GM11168 (cell line): ENCODE results near the gene ITPK1.

Experiments used
- in situ Hi-C: fragments of 300-500 bp; cut with MboI; formaldehyde crosslinking; loops from one replicate; pipeline ENCODE4 v1.12.0; 2022; ENCODE audit warnings: low sequenced_read_pairs; ENCODE audit not compliant: unreplicated experiment

Gene ITPK1

DNA sequence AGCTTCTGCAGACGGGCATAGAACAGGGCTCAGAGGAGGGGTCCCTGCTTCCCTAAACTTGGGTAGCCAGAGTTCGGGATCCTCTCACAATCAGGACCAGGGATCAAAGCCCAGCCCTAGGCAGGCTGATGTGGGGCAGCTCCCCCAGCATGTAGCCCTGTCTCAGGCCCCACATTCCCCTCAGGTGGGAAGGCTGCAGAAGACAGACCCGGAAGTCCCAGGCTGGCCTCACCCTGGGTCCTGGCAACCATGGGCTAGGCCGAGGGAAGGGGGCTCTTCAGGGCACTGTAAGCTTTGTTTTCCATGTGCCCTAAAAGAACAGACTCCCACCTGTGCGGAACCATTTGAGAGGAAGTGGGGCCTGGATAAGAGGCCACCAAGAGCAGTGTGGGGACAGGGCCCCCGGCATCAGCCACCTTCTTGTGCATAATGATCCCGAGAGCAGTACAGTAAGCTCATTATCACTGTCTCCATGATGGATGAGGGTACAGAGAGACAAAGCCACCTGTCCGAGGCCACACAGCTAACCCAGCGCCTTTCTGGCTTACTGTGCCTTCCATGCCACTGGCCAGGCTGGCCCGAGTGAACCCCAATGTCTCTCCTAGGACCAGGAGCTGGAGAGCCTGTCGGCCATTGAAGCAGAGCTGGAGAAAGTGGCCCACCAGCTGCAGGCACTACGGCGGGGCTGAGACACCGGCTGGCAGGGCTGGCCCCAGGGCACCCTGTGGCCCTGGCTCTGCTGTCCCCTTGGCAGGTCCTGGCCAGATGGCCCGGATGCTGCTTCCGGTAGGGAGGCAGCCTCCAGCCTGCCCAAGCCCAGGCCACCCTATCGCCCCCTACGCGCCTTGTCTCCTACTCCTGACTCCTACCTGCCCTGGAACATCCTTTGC, 181.3 kb downstream of the ITPK1 start:
- in situ Hi-C loops: no loop called here

DNA sequence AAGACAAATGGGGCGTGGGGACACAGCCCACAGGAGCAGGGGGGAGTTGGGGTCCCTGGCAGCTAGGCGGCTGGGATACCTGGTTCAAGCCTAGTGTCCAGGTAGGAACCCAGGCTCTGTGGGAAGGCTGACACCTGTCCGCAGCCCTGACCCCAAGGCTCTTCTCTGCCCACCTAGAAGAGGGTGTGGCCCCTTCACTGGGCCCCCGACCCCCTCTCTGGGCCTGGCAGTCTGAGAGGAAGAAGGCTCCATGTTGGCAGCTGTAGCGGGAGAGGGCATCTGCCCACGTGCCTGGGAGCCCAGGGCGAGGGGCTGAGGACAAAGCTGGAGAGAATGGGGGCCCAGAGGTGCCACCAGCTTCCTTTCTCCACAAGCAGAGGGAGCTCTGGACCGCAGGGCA, 182.2 kb downstream of the ITPK1 start:
- in situ Hi-C loops: no loop called here

DNA sequence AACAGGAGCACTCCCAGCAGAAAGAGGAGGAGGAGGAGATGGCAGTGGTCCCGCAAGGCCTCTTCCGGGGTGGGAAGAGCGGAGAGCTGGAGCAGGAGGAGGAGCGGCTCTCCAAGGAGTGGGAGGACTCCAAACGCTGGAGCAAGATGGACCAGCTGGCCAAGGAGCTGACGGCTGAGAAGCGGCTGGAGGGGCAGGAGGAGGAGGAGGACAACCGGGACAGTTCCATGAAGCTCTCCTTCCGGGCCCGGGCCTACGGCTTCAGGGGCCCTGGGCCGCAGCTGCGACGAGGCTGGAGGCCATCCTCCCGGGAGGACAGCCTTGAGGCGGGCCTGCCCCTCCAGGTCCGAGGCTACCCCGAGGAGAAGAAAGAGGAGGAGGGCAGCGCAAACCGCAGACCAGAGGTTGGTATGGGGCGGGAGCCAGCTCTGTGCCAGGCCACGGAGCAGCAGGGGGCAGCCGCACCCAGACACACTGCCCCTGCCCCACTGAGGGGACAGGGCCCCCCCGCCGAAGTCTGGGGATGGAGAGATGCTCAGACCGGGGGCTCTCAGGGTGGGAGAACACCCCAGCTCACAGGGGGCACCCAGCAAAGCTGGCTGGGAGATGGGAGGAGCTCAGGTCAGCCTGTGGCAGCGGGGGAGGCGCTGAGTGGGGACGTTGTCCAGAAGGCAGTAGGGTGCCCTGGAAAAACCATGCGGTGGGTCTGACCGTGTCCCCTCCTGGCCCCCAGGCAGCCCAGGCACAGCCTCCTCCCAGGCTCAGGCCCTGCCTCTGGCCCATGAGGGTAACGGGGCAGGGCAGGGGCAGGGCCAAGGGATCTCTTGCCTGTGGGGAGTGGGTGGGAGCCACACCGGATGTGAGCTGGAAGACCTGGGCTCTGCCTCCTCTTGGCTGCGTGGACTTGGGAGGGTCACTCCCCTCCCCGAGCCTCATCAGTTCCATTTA, 183.0 kb downstream of the ITPK1 start:
- in situ Hi-C loops: no loop called here

DNA sequence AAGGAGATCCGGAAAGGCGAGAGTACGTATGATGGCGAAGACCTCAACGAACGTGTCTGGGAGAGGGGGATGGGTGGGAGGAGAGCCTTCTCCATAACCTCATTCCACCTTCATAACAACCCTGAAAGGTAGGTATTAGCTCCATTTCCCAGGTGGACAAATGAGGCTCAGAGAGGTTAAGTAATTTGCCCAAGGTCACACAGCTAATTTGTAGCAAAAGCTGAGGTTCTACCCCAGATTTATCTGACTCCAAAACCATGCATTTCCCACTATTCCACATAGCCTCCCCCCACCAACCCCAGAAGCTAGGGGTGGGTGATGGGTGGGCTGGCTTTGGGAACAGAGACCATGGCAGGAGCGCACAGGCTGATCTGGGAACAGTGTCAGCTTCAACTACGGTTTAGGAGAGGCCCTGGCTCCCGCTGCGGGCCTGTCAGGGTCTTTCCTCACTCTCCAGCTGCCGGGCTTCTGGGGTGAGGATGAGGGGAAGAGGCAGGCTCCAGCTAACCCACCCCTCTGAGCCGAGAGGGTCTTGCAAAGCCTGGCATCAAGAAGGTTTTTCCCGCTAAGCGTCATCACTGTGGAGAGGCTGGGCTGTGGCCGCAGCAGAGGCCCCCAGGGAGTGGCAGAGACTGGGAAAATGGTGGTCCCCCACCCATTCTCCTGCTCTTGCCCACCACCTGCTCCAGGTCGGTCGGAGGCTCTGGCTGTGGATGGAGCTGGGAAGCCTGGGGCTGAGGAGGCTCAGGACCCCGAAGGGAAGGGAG, 183.9 kb downstream of the ITPK1 start:
- in situ Hi-C loops: no loop called here

DNA sequence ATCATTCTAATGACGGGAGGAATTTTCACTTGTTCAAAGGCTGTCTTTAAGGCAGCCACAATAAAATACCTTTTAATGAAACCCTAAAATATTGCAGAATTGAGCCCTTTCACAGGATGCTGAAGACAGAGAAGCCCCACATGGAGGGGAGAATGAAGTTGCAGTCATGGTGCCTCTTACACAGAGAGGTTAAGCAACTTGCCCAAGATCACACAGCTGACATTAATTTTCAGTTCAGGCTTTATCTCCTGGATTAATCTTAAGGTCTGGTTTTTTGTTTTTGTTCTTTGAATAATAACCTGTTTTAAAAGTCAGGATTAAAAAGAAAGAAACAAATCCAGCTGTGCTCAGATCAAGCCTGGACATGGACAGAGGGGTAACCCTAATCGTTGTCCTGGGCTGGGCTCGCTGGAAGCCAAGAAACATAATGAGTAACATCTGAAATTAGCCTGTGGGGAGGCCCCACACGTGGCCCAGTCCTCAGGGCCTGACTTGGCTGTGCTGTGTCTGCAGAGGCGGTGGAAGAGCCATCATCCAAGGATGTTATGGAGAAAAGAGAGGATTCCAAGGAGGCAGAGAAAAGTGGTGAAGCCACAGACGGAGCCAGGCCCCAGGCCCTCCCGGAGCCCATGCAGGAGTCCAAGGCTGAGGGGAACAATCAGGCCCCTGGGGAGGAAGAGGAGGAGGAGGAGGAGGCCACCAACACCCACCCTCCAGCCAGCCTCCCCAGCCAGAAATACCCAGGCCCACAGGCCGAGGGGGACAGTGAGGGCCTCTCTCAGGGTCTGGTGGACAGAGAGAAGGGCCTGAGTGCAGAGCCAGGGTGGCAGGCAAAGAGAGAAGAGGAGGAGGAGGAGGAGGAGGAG, 184.8 kb downstream of the ITPK1 start:
- in situ Hi-C loops: no loop called here

DNA sequence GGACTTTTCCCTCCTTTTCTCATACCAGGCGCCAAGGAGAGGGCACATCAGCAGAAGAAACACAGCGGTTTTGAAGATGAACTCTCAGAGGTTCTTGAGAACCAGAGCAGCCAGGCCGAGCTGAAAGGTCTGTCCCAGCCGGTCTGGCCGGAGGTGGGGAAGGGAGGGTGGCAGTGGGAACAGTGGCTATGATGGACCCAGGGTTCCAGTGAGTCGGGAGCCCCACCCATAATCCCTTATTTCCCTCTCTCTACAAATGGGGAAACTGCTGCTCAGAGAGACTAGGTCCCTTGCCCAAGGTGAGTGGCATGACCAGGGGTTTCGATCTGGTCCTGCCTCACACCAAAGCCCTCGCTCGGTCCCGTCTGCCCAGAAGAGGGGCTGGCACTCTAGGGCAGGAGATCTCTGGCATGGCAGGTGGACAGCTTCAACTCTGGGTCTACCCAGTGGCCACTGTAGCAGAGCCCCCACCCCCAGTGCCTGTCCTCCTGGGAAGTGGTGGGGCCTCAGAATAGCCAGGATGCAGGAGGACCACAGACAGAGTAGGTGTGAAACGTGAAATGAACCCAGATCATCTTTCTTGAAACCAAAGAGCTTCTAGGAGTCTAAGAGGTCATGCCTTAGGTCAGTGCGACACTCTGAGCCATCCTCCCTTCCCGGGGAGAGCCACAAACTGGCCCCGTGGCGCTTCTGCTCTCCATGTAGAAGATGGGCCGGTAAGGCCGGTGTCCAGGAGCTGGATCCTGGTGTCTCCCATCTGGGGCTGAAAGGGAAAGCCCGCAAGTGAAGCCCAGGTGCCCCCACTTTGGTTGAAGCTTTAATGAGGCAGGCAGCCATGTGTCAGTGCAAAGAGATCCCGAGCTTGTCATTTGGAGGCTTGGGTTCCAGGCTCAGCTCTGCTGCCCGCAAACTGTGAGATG, 185.8 kb downstream of the ITPK1 start:
- in situ Hi-C loops: no loop called here

DNA sequence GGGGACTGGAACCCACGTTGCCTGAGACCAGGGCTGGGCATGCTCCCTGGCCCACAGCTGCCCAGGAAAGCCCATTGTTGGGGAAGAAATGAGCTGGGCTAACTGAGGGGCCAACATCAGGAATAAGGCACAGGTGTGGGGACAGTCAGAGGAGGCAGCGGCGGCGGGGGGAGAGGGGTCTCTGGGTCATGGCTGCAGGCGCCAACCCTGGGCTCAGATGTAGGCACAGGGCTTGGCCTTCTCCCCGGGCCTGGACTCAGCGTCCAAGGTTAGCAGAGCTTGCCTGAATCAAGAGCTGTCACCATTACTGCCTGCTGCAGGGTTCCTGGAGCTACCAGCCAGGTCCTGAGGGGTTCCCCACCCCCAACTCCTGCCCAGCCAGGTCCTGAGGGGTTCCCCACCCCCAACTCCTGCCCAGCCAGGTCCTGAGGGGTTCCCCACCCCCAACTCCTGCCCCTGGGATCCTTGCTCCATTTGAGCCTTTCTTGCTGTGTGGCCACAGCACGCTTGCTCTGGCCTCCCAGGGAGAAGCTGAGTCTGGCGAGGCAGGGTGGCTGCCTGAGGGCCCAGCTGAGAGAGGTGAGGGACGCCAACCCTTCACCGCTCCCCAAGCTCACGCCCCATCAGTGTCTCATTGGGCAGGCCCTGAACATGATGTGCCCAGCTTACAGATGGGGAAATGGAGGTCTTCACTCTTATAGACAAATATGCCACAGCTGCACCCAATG, 186.6 kb downstream of the ITPK1 start:
- in situ Hi-C loops: no loop called here

DNA sequence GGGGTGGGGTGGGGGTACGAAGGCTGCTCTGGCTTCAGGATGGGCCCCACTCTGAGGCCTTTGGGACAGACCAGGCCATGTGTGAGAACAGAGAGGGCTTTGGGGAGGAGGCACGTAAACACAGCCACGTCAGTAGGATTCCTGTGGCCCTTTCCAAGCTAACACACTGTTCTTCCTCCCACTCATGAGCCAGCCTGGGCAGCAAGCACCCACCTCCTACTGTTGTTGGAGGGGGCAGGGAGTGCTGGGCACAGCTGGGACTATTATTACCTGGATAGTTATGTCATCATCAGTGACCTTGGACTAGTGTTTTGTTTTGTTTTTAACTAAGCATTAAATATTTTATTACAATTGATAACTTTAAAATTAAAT, 187.5 kb downstream of the ITPK1 start:
- in situ Hi-C loops: no loop called here

DNA sequence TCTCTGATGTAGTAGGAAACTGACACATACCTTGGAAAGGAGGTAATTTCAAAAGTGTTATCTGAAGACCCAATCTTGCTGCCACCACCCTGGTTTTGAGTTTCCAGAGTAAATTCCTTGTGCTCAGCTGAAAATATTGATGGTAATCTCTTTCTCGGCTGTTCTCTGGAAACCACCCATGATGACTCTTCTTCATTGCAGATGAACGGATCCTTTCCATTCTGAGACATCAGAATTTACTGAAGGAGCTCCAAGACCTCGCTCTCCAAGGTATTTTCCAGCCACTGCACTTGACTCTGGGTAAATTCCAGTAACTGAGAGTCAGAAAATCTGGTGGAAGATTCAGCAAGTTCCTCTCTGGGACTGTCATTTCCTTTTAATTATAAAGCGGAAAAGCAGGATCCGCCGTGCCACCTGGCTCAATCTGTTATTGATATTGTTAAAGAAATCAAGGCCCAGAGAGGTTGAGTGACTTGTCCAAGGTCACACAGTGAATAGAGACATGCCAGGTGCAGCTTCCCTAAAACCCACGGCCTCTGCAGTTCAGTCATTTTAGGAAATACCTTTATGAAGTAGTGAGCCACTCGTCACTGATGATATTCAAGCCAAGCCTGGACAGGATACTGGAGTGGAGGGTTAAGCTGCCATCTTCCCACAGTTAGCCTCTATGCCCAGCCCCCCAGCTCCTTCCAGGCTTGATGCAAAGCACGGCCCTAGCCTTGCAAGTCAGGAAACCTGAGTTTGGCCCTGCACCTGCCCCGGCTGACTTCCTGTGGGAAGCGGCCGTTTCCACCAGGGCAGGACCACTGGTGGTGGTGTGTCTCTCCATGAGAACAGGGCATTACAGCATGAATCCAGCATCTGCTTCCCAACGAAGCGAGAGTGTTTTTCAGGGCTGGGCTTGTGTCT, 188.1 kb downstream of the ITPK1 start:
- in situ Hi-C loops: no loop called here

DNA sequence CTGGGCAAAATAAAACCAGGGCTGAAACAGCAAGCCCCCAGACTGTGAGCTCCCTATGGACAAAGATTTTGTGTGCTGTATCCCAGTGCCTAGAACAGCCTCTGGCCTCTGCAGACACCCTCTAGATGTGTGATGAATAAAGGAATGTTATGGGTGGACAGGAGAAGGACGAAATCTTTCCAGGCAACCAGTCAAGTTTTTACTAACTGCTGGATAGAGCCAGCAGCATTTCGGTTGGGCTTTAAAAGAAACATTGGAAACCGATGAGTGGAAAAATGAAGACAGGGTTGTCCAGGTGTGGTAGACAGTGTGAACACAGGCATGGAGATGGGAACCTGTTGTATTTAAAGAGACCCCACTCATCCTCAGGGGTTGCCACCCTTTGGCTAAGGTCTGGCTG, 188.8 kb downstream of the ITPK1 start:
- in situ Hi-C loops: no loop called here

DNA sequence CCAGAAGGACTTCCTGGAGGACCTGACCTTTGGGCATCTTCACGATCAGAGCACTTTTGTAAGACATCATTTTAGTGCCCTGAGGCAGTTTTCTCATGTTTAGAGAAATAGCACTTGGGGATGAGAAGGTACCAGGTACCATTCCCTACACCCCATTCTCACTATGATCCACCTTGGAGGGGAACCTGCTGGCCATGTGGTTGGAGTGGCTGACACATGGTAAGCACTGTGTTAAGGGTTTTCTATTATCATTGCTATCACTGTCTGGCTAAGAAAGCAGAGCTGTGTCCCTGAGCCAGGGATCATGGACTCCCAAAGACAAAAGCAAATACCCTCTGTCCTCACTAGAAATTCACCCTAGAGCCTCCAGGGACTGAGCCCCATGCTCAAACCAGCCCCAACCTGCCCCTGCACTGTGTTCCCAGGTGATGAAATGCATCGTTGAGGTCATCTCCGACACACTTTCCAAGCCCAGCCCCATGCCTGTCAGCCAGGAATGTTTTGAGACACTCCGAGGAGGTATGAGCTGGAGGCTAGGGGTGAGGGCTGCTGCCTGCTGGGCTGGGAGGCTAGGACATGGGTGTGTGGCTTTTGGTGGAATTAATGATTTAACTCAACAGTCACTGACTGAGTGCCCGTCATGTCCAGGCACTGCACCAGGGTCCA, 189.4 kb downstream of the ITPK1 start:
- in situ Hi-C loops: no loop called here

DNA sequence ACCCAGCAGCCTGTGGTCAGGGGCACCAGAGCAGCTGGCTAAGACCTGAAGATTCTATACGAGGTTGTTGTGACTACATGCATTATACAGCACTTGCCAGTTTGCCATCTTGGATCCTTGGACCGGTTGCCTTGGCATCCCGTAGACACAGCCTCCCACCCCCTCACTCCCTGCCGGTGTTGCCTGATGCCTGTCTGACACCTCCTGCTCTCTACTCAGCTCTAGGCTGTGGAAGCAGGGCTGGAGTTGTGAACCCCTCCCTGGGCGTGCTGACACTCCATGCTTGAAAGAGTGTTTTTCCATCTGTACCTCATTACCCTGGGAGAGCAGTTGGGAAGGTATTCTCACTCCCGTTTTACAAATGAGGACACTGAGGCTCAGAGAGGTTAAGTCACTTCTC, 190.3 kb downstream of the ITPK1 start:
- in situ Hi-C loops: no loop called here

DNA sequence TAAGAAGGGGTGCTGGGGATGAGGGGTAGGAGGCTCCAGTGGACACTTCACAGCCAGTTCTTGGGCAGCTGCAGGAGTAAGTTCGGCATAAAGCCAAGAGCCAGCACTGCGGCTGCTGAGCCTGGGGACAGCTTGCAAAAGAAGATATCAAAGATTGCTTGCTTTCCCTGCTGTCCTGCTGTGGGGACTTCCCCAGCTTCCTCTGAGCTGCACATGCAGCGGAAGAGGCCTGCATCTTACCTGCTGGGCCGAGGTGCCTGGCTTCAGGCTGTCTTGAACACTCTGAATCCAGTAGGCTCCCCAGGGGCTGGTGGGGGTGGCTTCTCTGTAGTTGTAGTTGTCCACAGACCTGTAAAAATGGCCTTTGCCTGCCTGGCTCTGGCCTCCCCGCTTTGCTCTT, 191.5 kb downstream of the ITPK1 start:
- in situ Hi-C loops: no loop called here

DNA sequence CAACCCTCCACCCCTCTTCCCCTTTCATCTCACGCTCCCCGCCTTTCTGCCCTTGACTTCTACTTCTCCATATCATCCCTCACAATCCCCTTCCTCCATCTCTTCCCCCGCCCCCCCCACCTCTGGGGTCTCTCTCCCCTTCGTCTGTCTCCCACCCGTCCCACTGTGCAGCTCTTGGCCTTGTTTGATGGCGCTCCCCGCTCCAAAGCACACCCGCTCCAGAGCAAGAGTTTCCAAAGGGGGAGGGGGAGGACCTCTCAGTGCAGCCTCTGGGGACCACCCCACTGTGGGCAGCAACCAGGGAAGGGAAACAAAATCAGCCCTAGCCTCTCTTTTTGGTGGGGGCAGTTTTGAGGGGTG, 192.0 kb downstream of the ITPK1 start:
- in situ Hi-C loops: no loop called here

DNA sequence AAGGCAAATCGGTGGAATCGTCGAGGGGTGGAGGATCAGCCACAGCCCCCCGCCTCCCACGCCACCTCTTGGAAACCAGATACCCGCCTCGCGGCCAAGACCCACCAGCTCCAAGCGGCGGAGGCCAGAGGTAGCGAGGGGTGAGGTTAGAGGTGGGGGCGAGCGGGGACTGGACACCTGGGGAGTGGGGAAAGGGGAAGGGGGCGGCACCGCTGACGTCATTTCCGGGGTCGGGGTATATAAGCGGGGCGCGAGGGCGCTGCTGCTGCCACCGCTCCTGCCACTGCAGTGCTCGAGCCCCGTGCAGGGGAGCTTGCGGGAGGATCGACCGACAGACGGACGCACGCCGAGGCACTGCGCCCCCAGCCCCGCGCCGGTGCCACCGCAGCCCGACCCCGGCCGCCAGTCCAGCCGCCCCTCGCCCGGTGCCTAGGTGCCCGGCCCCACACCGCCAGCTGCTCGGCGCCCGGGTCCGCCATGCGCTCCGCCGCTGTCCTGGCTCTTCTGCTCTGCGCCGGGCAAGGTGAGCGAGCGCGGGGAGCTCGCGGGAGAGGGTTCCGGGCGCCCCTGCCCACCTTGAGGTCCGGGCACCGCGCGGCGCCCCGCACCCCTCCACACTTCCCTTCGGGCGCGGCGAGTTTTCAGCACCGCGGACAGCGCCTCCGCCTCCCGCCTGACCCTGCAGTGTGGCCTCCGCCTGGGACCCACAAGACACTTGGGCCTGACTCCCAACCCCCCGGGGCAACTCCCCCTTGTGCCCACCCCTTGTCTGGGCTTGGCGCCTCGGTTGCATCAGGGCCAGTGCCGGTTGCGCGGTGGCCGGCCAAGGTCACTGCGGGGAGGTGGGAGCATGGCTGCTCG, 192.6 kb downstream of the ITPK1 start, which contains the start of gene CHGA:
Gene CHGA (plus strand): TSS at position 268 of the 861 bp plus-strand sequence. CDS start 210 bp downstream, at position 478.
- in situ Hi-C loops: no loop called here
